NOMO-1 treated with DMSO at 0.1 percent for 48 hours (cell line): ENCODE measurements around the gene F5.

Source experiments
- DNase-seq: peaks from one replicate; lab custom pipeline; 2025; ENCODE audit not compliant: unreplicated experiment; lab: John Stamatoyannopoulos, UW

Gene F5

DNA sequence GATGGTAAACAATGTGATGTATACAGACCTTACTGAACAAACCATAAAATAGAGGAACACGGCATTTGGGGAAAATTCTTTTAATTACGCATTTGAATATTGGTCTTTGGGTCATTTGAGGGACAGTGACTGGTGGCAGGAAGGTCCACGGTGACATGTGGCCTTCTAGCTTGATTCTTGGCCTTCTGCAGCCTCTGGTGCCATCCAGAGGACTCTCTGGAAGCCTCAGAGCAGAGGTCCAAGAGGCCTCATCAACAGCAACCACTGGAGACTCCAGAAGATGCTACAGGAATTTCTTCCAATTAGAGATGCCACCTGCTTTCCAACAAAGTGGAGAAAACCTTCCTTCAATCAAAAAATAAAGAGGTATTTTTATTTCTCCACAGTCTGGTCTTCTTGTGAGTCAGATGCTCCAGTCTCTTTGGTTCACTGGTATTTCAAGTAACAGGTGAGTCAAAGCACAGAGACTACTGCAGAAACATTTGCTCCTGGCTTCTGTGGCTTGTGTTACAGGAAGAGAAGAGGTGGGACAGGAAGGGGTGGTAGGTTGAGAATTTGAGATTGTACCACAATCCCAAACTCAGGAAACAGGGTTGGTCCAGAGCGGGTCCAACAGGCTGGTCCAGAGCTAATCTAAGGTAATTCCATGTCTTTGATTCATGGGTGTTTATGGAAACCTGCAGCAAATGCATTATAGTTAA lies 2.7 kb upstream of the F5 start:
- no peak for DNase-seq

DNA sequence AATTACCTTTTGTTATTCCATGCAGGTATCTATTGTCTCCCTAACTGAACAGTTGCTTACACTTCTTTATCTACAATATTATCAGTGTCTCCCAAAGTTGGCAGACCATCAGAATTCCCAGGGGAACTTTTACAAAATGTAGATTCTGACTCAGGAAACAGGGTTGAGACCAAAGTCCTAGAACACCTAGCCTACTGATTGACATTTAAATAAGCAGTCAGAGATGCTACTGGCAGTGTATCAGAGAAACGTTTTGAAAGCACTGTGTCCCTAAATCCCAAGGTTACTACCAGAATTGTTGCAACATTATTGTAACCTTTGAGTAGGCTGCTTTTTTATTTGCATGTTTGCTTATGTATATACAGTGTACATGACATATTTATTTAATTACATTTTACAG lies 1.8 kb upstream of the F5 start:
- no peak for DNase-seq

DNA sequence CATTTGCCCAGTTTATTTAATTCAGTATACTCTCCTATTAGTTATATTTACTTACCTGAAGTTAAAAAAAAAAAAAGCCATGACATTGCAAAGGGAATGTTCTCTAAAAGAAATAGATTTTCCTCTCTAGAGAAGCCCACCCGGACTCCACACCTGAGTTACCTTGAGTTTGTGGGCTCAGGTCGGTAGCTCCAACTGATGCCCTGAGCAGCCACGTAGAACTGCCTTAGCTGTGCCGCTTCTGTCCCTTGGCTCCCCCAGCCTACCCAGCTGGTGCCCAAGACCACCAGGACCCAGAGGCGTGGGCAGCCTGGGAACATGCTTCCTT lies 250 bp downstream of the F5 start:
- DNase-seq = no peak

DNA sequence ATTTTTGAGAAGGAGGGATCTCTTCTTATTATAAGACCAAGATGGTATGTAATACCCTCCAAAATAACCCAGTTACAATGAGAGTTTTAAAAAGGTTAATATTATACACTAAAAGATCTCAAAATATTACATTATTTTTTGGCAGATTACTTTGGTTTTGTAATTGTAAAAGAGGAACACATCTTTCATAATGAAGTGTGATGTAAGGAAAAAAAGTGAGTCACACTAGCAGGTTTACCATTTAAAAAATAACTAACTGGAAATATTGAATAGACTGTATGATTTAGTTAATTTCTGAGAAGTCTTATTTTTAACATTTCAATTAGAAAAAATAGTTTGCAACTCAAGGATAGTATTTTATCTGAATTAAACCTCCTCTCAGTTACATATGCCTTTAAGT lies 1.1 kb downstream of the F5 start:
- peak; percentile 65 for DNase-seq

DNA sequence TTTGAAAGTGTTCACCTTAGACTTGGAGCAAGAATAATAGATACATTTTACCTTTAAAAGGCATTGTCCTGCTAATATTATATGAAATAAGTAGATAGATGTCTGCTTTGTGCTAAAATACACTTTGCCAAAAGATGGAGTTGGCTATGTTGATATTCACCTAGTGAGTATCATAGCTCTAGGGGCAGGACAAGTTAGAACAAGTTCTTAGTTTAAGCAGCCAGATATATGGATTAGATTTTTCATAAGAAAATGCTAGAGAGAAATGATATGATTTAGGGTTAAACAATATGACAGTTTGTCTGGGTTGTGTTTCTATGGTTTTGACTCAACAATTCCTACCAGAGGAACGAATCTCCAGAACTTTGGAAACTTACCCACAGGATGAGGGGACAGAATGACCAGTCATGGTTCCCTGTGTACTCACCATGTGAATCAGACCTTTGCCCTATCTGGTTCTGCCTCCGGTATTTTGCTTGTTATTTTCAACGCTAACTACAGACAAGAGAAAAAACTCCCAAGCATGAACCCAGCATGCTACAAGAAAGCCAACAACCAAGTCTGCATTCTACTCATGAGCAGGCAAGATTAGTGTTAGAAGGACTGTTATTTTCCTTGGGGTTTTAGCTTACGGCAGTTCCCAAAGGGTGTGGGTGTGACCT lies 1.7 kb downstream of the F5 start:
- peak; percentile 57 for DNase-seq

DNA sequence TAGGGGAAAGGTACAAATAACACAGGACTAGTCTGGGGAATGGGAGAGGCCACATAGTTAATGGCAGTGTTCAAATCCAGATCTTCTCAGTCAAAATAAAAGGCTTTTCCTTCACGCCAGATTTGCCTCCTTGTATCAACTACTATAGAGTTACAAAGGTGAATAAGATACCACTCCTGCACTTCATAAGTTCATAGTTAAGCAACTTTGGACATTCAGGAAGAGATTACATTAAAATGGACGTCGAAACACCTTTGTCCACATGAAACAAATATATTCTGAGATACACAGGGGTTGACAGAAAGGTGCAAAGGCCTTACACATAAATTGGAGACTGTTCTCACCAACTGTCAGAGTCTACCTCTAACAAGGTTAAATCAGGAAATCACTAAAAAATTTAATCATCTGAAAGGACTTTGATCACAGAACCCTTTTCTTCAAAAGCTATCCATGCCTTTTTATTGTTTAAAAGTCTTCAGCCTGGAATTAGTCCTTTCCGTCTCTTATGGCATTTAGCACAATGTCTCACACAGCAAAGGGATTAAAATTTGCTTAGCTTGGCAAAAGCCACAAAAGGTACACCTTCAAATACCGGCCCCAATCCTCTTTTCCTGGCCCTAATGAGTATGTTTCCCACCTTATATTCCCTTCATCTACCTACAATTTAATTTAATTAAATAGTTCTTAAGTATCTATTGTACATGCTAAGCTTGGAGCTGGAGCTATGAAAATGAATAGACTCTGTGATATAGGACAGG lies 8.1 kb downstream of the F5 start:
- no peak for DNase-seq

DNA sequence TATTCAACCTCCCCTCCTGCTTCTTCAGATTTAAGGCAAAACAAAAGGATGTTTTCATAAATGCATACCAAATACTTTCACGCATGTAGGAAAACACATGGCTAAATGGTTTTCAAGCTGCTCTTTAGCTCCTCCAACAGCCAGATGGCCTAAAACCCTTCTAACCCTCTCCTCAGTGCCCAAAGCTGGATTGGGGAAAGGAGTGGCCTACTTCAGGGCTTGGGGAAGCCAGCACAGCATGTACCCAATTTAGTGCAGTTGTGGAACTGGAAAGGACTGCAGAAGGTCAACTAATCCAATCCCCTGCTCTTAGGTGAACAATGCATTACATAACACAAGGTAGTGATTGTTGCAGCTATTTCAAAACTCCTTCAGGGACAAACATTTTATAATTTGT lies 9.3 kb downstream of the F5 start:
- DNase-seq = no peak

DNA sequence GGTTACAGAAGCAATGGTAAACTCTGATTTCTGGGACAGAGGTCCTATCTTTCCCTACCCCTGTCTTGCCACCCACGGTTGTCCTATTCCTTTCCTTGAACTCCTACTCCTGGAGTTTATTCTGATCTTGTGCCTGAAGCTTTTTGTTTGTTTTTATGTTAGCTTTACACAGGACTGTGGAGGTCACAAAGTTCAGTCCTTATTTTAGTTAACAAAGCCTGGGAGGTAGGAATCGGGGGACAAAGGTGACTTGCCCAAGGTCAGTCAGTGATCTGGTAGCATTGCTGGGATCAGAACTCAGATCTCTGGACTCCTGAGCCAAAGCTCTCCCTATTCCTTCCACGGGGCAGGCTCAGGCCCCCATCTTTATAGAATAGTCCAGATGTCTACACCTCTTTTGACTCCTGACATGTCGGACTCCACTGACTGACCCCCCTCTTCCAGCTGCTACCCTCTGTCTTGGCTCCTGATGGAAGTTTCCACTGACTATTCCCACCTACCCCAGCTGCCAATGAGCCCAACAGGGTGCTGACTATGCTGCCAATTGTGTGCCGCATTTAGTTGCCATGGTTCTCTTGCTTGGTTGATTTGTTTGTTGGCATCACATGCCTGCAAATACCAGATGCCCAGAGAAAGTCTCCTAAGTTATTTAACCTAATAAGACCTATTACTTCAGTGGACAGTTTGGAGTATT lies 9.9 kb downstream of the F5 start:
- no peak for DNase-seq

DNA sequence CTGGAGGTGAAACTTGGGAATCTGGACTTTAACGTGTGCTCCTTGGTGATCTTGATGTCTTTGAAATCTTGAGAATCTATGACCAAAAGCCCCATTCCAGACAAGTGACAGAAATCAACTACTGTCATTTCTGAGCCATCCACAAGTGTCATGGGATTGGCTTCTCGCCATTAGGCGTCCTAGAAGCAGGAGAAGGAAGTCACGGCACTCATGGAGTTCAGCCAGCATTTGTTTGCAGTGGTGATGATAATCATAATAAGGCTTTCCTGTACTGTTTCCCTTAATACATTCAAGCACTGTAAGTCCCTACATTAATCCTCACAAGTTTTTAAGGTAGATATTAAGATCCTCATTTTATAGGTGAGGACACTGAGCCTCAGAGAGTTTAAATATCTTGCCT lies 11.9 kb downstream of the F5 start:
- DNase-seq = no peak

DNA sequence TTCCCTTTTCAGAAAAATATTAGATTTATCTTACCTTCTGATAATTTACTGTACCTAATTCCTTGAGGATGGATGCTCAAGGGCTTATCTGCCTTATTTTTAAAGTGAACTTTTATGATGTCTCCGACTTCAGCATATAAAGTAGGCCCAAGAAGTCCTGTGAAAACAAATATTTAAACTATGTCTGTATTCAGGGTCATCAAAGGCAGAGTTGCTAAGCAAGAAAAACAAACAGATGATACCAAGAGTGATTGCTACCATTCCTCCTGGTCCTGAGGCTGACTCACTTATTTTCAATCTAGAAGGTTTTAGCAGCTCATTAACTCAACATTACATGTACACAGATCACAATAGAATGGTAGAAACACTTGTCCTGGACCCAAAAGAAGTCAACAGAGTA lies 14.1 kb downstream of the F5 start:
- DNase-seq = no peak

DNA sequence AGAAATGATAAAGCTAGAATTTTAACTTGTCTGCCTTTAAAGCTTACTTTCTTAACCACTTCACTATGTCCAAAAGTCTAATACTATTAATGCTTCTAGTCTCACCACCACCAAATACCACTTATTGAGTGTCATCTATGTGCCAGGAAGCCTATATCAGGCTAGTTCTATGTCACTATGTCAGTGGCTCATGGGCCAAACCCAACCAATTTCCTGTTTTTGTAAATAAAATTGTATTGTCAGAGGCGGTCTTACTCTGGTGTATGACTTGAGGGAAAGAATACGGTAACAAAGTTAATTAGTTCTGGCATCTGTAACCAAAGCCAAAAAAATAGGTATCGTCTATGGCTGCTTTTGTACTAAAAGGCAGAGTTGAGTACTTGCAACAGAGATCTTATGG lies 14.8 kb downstream of the F5 start:
- DNase-seq = no peak

DNA sequence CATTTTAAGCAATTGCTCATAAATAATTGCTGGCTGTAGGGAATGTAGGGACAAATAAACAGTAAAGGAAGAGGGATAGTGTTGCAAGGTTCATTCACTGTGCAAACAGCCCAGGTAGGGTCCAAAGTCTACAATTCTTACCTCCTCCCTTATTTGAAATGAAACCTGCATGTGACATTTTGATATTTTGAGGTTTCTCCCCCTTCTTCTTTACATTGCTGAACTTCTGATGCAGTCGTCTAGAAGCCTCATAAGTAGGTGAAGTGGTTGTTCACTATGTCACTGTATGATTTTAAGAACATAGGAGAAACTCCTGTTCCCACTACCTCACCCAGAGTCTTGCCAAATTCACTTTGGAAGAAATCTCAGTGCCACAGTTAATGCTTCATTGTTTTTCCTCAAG lies 16.1 kb downstream of the F5 start:
- no peak for DNase-seq

DNA sequence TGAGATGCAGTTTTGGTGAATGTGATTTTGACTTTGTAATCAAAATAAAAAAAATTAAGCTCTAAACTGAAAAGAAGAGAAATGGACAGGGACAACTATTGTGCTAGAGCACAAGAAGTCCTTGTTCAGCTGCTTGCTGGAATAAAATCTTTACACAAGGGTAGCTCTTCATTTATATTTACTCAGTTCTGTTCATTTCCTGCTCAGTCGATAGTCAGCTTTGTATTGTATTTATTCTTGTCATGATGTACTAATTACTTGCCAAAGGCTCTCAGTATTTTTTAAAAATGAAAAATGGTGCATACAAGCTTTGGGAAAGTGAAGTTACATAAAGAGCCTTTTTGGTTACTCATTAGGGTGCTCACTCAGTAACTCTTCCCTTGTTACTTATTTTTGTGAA lies 17.8 kb downstream of the F5 start:
- DNase-seq = no peak

DNA sequence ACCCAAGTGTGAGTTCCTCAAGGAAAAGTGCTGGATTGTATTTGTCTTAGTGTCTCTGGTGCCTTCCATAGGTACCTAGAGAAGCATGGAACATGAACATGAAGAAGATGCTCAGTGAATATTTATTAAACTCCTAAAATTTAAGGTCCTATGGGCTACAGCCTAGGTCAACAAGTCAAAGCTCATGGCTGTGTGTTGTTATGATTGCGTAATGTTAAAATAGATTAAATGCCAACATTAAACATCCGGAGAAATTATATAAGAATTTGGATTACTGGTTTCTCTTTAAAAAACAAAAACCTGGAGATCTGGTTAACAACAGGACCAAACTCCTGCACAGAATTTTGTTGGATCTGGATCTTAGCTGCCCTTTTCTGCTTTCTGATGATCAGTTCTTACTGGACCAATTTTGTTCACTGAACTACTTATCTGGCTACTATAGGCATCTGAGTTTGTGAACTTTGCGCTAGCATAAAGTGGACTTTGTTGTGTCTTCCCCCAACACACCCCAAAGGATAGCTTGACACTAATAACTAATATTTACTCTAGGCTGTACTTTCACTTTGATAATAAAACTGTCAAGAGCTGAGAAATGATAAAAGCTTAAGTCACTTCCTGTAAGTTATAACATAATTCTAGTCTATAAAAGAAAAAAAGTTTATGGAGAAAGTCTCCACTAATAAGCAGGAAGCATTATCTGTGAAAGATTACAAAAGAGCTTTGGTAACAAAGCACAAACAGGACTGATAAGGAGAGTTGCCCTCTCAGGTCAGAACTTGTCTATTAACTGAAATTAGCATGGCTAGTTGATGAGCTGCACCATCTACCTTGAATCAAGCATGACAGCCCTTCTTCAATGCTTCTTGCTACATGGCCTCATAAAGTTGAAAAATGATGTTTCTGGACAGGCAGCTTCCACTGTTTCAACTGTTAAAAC lies 20.7 kb downstream of the F5 start:
- peak; percentile 27 for DNase-seq

DNA sequence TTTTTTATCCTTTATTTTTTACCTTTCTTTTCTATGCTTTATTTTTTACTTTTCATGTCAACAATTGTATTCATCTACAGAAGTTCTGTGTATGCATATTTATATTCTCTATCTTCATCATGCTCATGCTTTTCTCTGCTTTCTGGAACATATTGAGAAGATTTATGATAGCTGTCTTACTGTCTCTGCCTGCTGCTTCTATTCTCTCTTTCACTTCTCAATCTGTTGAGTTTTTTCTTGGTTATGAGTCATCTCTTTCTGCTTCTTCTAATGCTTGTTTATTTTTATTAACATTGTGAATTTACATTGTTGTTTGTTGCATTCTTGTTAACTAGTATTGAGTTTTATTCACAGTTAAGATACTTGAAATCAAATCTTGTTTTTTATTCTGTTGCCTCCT lies 22.6 kb downstream of the F5 start:
- peak; percentile 64 for DNase-seq

DNA sequence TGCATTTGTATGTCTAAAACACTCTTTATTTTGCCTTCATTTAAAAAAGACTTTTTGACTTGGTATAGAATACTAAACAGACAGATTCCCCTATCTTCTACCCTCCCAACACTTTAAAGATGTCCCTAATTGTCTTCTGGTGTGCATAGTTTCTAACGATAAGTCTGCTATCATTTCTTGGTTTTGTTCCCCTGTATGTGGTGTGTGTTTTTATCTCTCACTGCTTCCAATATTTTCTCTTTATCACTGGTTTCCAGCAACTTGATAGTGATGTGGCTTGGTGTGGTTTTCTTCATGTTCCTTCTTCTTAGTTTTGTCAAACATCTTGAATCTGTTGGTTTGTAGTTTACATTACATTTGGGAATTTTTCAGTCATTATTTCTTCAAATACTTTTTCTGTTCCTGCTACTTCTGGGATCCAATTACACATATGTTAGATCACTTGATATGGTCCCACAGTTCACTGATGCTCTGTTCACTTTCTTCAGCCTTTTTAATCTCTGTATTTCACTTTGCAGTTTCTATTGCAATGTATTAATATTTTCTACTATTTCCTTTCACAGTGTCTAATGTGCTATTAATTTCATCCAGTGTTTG lies 23.2 kb downstream of the F5 start:
- no peak for DNase-seq

DNA sequence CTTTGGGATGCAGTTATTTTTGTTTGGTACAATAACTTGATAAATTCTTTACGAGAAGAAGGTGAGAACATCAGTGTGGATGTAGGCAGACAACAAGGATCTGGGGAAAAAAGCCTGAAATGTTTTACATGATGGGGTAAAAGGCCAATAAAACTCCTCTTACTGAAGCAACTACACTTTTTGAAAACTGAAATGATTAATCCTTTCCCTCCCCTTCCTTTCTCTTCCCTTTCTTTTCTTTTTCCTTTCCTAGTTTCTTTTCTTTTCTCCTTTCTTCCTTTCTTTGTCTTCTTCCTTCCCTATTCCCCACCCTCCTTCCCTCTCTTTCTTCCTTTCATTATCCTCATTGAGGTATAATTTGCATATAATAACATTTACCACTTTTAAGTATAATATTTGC lies 24.6 kb downstream of the F5 start:
- no peak for DNase-seq

DNA sequence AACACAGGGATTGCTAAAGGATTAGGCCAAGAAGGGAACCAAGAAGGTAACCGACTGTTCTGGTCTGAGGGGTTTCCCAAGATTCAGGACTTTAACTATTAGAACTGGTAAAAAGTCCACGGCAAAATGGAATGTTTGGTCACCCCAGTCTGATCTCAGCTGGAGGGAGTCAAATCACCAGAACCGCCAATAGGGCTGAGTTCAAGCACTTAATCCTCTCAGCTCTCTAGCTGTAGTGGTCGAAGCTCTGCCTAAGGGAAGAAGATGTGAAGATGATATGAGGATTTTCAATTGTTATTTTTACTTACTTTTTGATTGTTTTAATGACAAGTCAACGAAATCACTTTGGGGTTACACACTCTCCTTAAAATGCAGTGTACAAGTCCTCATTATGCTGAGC lies 29.1 kb downstream of the F5 start:
- no peak for DNase-seq

DNA sequence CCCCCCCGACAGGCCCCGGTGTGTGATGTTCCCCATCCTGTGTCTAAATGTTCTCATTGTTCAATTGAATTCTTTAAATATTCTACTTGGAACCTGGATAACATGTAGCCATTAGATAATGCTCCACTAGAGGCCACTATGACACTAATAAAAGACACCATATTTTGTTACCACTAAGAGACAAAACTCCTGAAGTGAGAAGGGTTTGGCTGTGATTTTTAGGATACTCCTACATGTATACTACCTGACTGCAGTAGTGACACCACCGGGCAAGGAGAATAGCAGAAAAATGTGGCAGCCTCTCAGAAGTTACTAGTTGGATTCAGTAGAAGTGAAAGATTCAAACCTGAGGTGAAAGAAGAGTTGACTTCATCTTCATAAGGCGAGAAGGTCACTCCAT lies 36.0 kb downstream of the F5 start:
- peak; percentile 40 for DNase-seq

DNA sequence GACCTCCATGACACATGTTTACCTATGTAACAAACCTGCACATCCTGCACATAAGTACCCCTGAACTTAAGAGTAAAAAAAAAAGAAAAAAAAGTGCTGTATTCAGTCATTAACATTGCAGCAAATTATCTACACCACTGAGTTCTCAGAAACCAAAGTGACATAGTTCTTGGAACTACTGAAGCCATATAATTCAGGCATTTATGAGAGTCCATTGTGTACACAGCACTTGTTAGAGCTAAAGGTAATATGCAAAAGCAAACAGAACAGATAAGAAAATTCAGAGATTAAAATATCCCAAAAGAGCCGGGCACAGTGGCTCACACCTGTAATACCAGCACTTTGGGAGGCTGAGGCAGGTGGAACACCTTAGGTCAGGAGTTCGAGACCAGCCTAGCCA lies 38.0 kb downstream of the F5 start:
- DNase-seq = no peak
